ENCODE results near the gene PPARA.

PPARA gene

DNA sequence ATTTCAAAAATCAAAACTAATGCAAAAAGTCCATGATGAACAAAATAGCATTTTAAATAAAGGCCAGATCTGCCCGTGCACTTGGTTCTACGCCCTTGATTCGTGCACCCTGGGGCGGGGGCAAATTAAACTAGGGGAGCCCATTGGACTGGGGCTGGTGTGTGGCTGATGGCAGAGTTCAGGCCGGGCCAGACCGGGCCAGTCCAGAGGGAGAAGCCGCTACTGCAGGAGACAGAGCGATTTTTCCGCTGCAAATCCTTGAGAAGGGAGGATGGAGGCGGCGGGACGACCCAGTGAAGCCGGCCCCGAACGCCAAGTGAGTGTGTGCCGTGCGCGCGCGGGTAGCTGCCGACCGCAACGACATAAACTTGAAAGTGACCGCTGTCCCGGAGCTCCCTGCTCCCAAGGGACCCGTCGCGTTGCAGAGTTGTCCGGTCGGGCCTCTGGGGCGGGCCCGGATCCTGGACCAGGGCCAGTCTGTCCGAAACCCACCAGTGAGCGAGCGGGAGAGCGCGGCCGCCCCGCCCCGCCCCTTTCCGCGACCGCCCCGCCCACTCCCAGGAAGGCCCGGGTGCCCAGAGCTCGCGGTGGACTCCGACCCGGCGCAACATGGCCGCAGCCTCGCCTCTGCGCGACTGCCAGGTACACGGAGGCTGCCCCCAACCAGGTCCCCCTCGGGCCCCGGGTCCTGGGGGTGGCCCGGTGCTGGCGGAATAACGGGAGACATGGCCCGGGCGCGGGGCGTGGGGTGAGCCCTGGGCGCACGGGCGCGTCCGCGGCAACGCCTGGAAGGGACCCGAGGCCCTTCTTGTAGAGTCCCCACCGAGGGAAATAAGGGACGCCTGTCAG lies 117.3 kb downstream of the PPARA start, which contains the start of gene TTC38:
Gene TTC38, plus strand, starts transcription at position 578 of the 849 bp plus-strand sequence. Its CDS starts 32 bp downstream, at position 610.
- Mint-ChIP-seq H3K4me3 (peak within 1 kb of the TSS; percentile 95 to 96 (median 96)), H3K4me1 (peaks cover 6% of the 10 kb centered on the region), H3K36me3 (ENCODE audit: low read depth) (peaks cover 29% of the 10 kb centered on the region), H3K9me3 (peaks cover 27% of the 10 kb centered on the region), H3K27me3 (ENCODE audit: low read depth) (peaks cover 42% of the 10 kb centered on the region), H3K27ac (peak within 1 kb of the TSS; percentile 69 to 85 (median 75))
- TF ChIP-seq, protein P1, sequence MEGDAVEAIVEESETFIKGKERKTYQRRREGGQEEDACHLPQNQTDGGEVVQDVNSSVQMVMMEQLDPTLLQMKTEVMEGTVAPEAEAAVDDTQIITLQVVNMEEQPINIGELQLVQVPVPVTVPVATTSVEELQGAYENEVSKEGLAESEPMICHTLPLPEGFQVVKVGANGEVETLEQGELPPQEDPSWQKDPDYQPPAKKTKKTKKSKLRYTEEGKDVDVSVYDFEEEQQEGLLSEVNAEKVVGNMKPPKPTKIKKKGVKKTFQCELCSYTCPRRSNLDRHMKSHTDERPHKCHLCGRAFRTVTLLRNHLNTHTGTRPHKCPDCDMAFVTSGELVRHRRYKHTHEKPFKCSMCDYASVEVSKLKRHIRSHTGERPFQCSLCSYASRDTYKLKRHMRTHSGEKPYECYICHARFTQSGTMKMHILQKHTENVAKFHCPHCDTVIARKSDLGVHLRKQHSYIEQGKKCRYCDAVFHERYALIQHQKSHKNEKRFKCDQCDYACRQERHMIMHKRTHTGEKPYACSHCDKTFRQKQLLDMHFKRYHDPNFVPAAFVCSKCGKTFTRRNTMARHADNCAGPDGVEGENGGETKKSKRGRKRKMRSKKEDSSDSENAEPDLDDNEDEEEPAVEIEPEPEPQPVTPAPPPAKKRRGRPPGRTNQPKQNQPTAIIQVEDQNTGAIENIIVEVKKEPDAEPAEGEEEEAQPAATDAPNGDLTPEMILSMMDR (IDR thresholded peaks at IDR 0.05; ENCODE audit: unreplicated experiment in 3 of 3): no peak

- H3K4me1 Mint-ChIP-seq: peaks cover 6% of the 10 kb centered on the region
- TF ChIP-seq, protein P1 (IDR thresholded peaks at IDR 0.05; ENCODE audit: unreplicated experiment in 3 of 3): no peak
- H3K27ac Mint-ChIP-seq: peak overlapping the region in 1 of 3 experiments; percentile 63
- H3K27me3 Mint-ChIP-seq (ENCODE audit: low read depth): peaks cover 26% of the 10 kb centered on the region
- H3K9me3 Mint-ChIP-seq: peaks cover 13% of the 10 kb centered on the region
- peak overlapping the region; percentile 77 to 96 (median 96) for H3K4me3 Mint-ChIP-seq
- H3K36me3 Mint-ChIP-seq (ENCODE audit: low read depth): peaks cover 28% of the 10 kb centered on the region
These were observed 119.2 kb downstream of the PPARA start for GRCh38 chr22:46269564-46269963.

GRCh38 chr22:46272196-46272595 lies 121.9 kb downstream of the PPARA start:
- Mint-ChIP-seq H3K27ac (no peak overlapping the region), H3K27me3 (ENCODE audit: low read depth) (peaks cover 3% of the 10 kb centered on the region), H3K9me3 (no peaks in the 10 kb centered on the region), H3K36me3 (ENCODE audit: low read depth) (peaks cover 39% of the 10 kb centered on the region), H3K4me1 (peaks cover 4% of the 10 kb centered on the region), H3K4me3 (no peak overlapping the region)
- TF ChIP-seq, protein P1 (IDR thresholded peaks at IDR 0.05; ENCODE audit: unreplicated experiment in 3 of 3): no peak

GRCh38 chr22:46272762-46273431 lies 122.6 kb downstream of the PPARA start:
- Mint-ChIP-seq H3K4me1 (no peaks in the 10 kb centered on the region), H3K9me3 (no peaks in the 10 kb centered on the region), H3K27ac (no peak overlapping the region), H3K36me3 (ENCODE audit: low read depth) (peaks cover 41% of the 10 kb centered on the region), H3K4me3 (no peak overlapping the region), H3K27me3 (ENCODE audit: low read depth) (no peaks in the 10 kb centered on the region)
- TF ChIP-seq, protein P1 (IDR thresholded peaks at IDR 0.05; ENCODE audit: unreplicated experiment in 3 of 3): no peak

DNA sequence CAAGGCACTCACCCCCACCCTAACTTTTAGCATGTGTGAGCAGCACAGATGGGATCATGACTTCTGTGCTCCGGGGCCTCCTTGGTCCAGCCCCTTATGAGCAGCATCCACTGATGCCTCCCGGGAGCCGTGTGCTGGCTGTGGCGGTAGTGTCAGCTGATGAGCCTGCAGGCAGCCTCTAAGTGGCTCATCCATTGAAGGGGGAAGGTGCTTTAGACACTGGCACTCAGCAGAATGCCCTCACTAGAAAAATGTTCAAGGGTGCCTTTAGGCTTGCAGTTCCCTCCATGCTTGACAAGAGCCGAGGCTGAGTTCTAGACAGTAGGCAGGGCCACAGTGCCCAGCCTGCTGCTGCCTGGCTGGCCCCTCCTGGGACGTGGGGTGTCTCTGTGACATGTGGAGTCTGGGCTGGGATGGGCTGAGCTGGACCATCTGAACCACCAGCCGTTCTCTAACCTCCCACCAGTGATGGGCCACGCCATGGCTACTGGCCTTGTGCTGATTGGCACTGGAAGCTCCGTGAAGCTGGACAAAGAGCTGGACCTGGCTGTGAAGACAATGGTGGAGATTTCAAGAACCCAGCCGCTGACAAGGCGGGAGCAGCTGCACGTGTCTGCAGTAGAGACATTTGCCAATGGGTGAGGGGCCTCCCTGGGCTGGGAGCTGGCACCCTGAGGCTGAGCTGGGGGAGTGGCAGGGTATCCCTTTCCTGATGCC lies 123.3 kb downstream of the PPARA start:
- no peak overlapping the region for H3K27ac Mint-ChIP-seq

More for the DNA sequence above, 123.3 kb downstream of the PPARA start:
- Mint-ChIP-seq H3K9me3 (no peaks in the 10 kb centered on the region), H3K4me1 (no peaks in the 10 kb centered on the region), H3K27me3 (ENCODE audit: low read depth) (no peaks in the 10 kb centered on the region), H3K36me3 (ENCODE audit: low read depth) (peaks cover 47% of the 10 kb centered on the region), H3K4me3 (no peak overlapping the region)
- TF ChIP-seq, protein P1 (IDR thresholded peaks at IDR 0.05; ENCODE audit: unreplicated experiment in 3 of 3): no peak
